Myocyte (in vitro differentiated cells): ENCODE data around the gene CPM. TPM values are rescaled to one million over a fixed set of nuclear protein-coding genes. Genes with fewer than 3 reads are reported as not detected.
A peak's percentile ranks its signal among the peaks of the same experiment; 100 is the strongest.
"Not testable (repeated sequence)": the region's sequence is repeated elsewhere in the genome, so short reads cannot be mapped to it uniquely, and the experiment has no call there.

Experiments used
- DNase-seq: peaks from one replicate; pipeline ENCODE4 v3.0.0-alpha.2; 2012; ENCODE audit warnings: low read depth
- total RNA-seq: library from RNA; depleted of rRNA; stranded (reverse); fragments of >200 nt; gene quantifications from 2 replicates; pipeline ENCODE4 v1.2.3, GENCODE V29; 2014

CPM gene
- total RNA-seq, 1 donor from 2014 or later, result 3.0 TPM

DNA sequence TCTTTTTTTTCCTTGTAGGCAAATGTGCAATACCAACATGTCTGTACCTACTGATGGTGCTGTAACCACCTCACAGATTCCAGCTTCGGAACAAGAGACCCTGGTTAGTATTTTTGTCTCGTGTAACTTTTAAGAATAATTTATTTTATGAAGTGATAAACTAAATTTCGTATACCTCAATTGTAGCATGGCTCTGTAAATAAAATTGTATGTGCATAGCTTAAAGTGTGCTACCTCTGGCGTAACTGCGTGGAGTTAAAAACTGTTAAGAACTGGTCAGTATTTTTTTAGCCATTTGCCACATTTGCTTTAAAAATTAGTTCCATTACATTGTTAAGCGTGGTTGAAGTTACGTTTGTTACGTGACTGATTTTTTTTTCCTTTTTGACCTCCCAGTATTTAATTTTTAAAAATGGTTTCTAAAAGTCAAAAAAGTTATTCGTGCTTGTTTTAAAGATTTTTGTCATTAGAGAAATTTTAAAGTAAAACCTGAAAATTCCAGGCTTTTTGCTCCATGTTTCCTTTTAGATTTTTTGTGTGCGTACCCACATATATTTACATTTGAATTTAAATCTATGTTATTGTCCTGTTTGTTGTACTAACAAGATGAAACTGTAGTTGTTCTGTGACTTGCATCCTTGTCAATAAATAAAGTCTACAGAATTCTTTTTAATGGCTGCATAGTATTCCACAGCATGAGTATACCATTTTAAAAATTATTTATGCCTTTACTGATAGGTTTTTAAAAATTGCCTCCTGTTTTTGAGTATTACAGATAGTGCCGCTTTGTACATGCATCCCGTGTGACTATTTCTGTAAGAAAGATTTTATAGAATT lies 123.6 kb downstream of the CPM start:
- DNase-seq, result no peak

GRCh38 chr12:68808388-68809189 lies 124.4 kb downstream of the CPM start:
- DNase-seq, result peak; percentile 89

DNA sequence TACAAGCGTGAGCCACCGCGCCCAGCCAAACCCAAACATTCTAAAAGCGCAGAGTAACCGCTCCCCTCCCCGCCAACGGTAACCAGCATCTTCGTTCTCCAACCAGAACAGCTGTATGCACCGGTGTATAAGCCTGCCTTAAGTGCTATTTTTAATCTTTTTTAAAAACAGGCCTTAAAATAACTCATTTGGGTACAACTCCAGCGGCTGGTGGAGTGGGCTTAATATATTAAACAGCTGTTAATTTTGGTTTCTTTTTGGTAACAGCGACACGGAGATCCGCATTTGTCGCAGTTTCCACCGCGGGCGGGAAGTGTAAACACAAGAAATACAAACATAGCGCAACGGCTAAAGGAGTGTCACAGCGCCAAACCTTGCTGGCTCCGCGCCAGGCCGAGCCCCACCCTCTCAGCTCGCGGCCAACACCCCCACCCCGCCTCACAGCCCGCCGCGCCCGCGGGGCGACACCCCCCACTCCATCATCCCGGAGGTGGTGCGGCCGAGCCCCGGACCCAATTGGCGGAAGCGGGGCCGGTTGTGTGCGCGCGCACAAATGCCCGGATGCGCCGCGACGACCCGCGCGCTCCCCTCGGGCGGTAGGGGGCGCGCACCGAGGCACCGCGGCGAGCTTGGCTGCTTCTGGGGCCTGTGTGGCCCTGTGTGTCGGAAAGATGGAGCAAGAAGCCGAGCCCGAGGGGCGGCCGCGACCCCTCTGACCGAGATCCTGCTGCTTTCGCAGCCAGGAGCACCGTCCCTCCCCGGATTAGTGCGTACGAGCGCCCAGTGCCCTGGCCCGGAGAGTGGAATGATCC lies 125.2 kb downstream of the CPM start, which contains the start of gene MDM2:
MDM2 (plus strand) TSS at position 602 of the 812 bp plus-strand sequence. CDS start 301 bp downstream, outside the sequence.
- DNase-seq, result peak; percentile 94

DNA sequence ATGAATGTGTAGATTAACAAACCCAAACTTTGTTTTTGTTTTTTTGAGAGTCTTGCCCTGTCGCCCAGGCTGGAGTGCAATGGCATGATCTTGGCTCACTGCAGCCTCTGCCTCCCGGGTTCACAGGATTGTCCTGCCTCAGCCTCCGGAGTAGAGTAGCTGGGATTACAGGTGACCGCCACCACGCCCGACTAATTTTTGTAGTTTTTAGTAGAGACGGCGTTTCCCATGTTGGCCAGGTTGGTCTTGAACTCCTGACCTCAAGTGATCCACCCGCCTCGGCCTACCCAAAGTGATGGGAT lies 125.7 kb downstream of the CPM start:
- not testable (repeated sequence) for DNase-seq

DNA sequence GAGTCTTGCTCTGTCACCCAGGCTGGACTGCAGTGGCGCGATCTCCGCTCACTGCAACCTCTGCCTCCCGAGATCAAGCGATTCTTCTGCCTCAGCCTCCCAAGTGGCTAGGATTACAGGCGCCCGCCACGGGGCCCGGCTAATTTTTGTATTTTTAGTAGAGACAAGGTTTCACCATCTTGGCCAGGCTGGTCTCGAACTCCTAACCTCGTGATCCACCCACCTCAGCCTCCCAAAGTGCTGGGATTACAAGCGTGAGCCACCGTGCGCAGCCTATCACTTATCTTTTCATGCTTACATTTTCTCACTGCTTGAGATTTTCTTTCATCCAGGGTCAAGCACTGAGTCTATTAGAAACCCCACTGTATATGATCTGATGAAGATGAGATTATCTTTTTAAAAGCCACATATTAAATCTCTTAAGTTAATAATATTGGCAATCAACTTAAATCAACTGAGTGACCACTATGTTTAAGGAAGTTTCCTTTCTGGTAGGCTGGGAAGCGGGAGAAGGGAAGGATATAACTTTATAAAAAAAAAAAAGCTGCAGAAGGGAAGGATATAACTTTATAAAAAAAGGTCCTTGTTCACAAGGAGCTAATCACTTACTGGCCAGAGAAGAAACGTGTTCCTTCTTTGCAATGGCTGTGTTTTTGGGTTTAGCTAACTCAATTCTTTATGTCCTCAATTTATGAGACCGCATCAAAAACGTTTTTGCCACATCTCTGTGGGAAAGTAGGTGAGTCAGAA lies 126.3 kb downstream of the CPM start:
- no peak for DNase-seq

- no peak for DNase-seq
Measured at GRCh38 chr12:68805592-68806120, 127.3 kb downstream of the CPM start.

GRCh38 chr12:68804657-68805591 lies 128.0 kb downstream of the CPM start:
- DNase-seq, result no peak

DNA sequence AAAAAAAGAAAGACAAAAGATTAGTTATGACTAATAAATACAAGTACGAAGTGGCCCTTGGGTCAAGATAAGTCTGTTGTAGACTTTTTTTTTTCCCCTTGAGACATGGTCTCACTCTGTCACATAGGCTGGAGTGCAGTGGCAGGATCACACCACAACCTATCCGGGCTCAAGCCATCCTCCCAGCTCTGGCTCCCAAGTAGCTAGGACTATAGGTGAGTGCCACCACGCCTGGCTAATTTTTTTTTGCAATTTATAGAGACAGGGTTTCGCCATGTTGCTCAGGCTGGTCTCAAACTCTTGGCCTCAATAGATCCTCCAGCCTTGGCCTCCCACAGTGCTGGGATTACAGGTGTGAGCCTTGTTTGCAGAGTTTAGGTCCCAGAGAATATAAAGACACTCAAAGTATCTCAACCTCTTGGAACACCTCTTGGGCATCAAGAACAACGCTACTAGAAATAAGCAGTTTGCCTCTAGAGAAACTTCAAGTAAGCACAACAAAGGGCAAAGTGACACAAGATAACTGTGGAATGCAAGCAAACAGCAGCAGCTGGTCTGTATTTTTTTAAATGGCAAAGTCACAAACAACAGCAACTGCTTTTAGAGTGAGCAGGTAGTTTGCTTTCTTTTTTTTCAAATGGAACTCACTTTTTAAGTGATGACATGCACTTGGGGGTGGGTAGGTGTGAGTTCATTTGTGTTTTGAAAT lies 128.9 kb downstream of the CPM start:
- no peak for DNase-seq

DNA sequence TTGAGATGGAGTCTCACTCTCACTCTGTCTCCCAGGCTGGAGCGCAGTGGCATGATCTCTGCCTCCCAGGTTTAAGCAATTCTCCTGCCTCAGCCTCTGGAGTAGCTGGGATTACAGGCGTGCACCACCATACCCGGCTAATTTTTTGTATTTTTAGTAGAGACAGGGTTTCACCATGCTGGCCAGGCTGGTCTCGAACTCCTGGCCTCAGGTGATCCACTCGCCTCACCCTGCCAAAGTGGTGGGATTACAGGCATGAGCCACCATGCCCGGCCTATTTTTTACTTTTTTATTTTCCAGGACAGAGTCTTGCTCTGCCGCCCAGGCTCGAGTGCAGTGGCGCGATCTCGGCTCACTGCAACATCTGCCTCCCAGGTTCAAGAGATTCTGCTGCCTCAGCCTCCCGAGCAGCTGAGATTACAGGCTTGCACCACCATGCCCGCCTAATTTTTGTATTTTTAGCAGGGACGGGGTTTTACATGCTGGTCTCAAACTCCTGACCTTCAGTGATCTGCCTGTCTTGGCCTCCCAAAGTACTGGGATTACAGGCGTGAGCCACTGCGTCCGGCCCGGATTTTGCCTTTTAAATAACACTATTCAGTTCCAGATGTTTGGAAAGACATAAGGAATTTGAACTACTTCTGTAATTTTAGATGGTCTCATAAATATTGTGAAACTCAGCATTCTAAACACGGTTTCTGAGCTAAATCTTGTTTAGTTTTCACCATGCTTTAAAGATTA lies 129.9 kb downstream of the CPM start:
- not testable (repeated sequence) for DNase-seq

- not testable (repeated sequence) for DNase-seq
Measured at GRCh38 chr12:68802372-68802745, 130.6 kb downstream of the CPM start.

Other genes with a start within 250 kb of the CPM start
- gene NUP107, start 246.2 kb downstream of the CPM start, total RNA-seq, result 43.8 and 45.4 TPM in 2 replicates
- gene SLC35E3, start 187.0 kb downstream of the CPM start, total RNA-seq, result 3.0 and 4.2 TPM in 2 replicates
- 125 and 132 TPM in 2 replicates for gene MDM2, start 125.0 kb downstream of the CPM start, total RNA-seq